ENCODE results near the gene AFTPH.

AFTPH gene

DNA sequence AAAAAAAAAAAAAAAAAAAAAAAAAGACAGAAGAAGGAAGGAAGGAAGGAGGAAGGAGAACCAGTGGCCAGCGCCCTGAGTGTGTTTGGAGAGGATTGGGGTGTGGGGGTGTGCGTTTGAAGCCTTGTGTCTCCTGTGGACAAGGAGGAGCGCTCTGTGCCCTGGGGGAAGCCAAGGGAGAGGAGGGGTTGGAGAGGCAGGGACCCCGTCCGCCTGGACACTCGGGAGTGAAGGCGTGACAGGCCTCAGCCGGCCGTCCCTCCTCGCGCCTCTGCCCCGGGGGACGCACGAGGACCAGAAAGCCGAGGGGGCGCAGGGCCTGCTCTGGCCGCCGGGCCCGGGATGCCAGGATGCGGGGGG, 84.7 kb downstream of the AFTPH start:
- H3K4me2 ChIP-seq (ENCODE audit: low read depth, low read length), result peak overlapping the region; percentile 94
- no peaks in the 10 kb centered on the region for H4K20me1 ChIP-seq (ENCODE audit: insufficient read depth, low read length)
- no peaks in the 10 kb centered on the region for H3K27me3 ChIP-seq (replicated peaks; ENCODE audit: insufficient read depth, low read length)
- no peaks in the 10 kb centered on the region for H3K36me3 ChIP-seq (replicated peaks; ENCODE audit: insufficient read depth, low read length)
- H3K9me2 ChIP-seq (replicated peaks; ENCODE audit: insufficient read depth, low read length), result no peaks in the 10 kb centered on the region
- TF ChIP-seq EZH2 (optimal IDR thresholded peaks at IDR 0.05; ENCODE audit: low read depth, low read length), result no peak
- TF ChIP-seq EZH2phosphoT487 (IDR thresholded peaks at IDR 0.05; ENCODE audit: low read length), result no peak
- TF ChIP-seq, protein P1, sequence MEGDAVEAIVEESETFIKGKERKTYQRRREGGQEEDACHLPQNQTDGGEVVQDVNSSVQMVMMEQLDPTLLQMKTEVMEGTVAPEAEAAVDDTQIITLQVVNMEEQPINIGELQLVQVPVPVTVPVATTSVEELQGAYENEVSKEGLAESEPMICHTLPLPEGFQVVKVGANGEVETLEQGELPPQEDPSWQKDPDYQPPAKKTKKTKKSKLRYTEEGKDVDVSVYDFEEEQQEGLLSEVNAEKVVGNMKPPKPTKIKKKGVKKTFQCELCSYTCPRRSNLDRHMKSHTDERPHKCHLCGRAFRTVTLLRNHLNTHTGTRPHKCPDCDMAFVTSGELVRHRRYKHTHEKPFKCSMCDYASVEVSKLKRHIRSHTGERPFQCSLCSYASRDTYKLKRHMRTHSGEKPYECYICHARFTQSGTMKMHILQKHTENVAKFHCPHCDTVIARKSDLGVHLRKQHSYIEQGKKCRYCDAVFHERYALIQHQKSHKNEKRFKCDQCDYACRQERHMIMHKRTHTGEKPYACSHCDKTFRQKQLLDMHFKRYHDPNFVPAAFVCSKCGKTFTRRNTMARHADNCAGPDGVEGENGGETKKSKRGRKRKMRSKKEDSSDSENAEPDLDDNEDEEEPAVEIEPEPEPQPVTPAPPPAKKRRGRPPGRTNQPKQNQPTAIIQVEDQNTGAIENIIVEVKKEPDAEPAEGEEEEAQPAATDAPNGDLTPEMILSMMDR (IDR thresholded peaks at IDR 0.05; ENCODE audit: low read length), result no peak
- peak overlapping the region; percentile 97 for H2AFZ ChIP-seq (ENCODE audit: low read length)
- peak overlapping the region; percentile 62 for H3K4me3 ChIP-seq (ENCODE audit: low read length)
- no peaks in the 10 kb centered on the region for H3F3A ChIP-seq (ENCODE audit: insufficient read depth, low read length)
- peak overlapping the region; percentile 63; the same call in 1 of the 2 replicates for H3K9ac ChIP-seq (ENCODE audit: low read length)
- H3K9me3 ChIP-seq (replicated peaks; ENCODE audit: insufficient read depth, low read length), result no peaks in the 10 kb centered on the region
- H3K27ac ChIP-seq (ENCODE audit: low read length), result no peak overlapping the region
- peaks cover 8% of the 10 kb centered on the region; the same call in 1 of the 2 replicates for H3K4me1 ChIP-seq (ENCODE audit: low read length)
- H3K79me2 ChIP-seq (ENCODE audit: low read length), result no peaks in the 10 kb centered on the region
- DNase-seq, result no peak

DNA sequence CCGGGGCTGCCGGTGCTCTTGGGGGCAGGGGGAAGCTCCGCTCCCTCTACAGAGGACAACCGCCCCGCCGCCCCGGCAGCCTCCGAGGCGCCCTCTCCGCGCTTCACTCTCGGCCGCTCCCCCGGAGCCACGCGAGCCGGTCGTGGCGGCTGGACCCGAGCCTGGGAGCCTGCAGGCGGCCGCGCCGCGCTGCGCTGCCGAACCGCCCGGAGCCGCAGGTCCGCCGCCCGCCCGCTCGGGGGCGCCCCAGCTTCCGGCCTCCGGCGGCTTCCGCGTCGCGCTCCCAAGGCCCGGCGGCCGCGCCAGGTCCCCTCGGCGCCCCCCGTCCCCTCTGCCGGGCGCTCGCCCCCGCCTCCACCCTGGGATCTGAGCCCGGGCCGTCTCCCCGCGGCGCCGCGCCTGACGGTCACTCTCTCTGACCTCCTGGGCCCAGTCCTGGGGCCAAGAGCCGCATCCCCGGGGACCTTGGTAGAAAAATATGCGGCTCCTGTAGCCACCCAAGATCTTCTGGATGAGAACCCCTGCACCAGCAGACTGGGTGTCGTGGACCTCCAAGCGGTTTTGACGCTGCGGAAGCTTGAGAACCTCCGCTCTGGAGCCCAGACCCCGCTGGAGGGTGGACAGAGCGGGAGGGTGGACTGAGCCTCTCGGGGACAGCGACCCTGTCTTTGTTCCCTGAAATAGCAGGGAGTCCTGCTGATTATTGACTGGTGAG, 85.3 kb downstream of the AFTPH start:
- TF ChIP-seq EZH2 (optimal IDR thresholded peaks at IDR 0.05; ENCODE audit: low read depth, low read length), result no peak
- TF ChIP-seq EZH2phosphoT487 (IDR thresholded peaks at IDR 0.05; ENCODE audit: low read length), result no peak
- TF ChIP-seq, protein P1 (IDR thresholded peaks at IDR 0.05; ENCODE audit: low read length), result no peak; the same call in 1 of the 2 replicates
- peak; percentile 73 for DNase-seq
- no peaks in the 10 kb centered on the region for H3F3A ChIP-seq (ENCODE audit: insufficient read depth, low read length)
- H3K4me1 ChIP-seq (ENCODE audit: low read length), result peaks cover 8% of the 10 kb centered on the region; the same call in 1 of the 2 replicates
- peak overlapping the region; percentile 94 for H3K4me2 ChIP-seq (ENCODE audit: low read depth, low read length)
- no peaks in the 10 kb centered on the region for H3K9me2 ChIP-seq (replicated peaks; ENCODE audit: insufficient read depth, low read length)
- no peaks in the 10 kb centered on the region for H3K9me3 ChIP-seq (replicated peaks; ENCODE audit: insufficient read depth, low read length)
- H3K79me2 ChIP-seq (ENCODE audit: low read length), result no peaks in the 10 kb centered on the region
- no peaks in the 10 kb centered on the region for H4K20me1 ChIP-seq (ENCODE audit: insufficient read depth, low read length)
- H3K36me3 ChIP-seq (replicated peaks; ENCODE audit: insufficient read depth, low read length), result no peaks in the 10 kb centered on the region
- peak overlapping the region; percentile 87 for H3K9ac ChIP-seq (ENCODE audit: low read length)
- peak overlapping the region; percentile 68 for H3K4me3 ChIP-seq (ENCODE audit: low read length)
- H3K27ac ChIP-seq (ENCODE audit: low read length), result no peak overlapping the region
- no peaks in the 10 kb centered on the region for H3K27me3 ChIP-seq (replicated peaks; ENCODE audit: insufficient read depth, low read length)
- peak overlapping the region; percentile 98 for H2AFZ ChIP-seq (ENCODE audit: low read length)

DNA sequence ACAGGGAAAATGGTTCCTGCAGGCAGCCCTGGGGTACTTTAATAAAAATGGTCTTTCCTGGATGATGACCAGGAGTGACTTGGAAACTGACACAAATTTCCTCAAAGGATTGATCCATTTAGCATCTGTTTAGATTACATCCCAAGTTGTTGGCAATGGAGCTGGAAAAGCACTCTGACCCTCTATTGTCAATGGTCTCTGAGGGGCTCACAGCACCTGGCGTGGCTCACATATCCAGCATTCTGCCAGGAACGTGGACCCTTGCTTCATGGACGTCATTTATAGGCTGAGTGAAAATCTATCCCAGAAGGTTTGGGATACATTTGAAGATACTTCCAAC, 85.8 kb downstream of the AFTPH start:
- Histone ChIP-seq H3K79me2 (ENCODE audit: low read length) (no peaks in the 10 kb centered on the region), H4K20me1 (ENCODE audit: insufficient read depth, low read length) (no peaks in the 10 kb centered on the region), H3K4me2 (ENCODE audit: low read depth, low read length) (peak overlapping the region; percentile 85), H3F3A (ENCODE audit: insufficient read depth, low read length) (no peaks in the 10 kb centered on the region), H3K4me3 (ENCODE audit: low read length) (peak overlapping the region; percentile 68), H2AFZ (ENCODE audit: low read length) (peak overlapping the region; percentile 98), H3K36me3 (replicated peaks; ENCODE audit: insufficient read depth, low read length) (no peaks in the 10 kb centered on the region), H3K9me3 (replicated peaks; ENCODE audit: insufficient read depth, low read length) (no peaks in the 10 kb centered on the region), H3K9me2 (replicated peaks; ENCODE audit: insufficient read depth, low read length) (no peaks in the 10 kb centered on the region), H3K4me1 (ENCODE audit: low read length) (peaks cover 8% of the 10 kb centered on the region; the same call in 1 of the 2 replicates), H3K27ac (ENCODE audit: low read length) (no peak overlapping the region), H3K27me3 (replicated peaks; ENCODE audit: insufficient read depth, low read length) (no peaks in the 10 kb centered on the region), H3K9ac (ENCODE audit: low read length) (peak overlapping the region; percentile 87; the same call in 1 of the 2 replicates)
- no peak for DNase-seq
- TF ChIP-seq EZH2 (optimal IDR thresholded peaks at IDR 0.05; ENCODE audit: low read depth, low read length) (no peak), EZH2phosphoT487 (IDR thresholded peaks at IDR 0.05; ENCODE audit: low read length) (no peak)
- TF ChIP-seq, protein P1 (IDR thresholded peaks at IDR 0.05; ENCODE audit: low read length), result no peak
